Stomach (tissue), 4 donors: ENCODE measurements around the gene RAPGEF1.

ENCODE experiments used
- CTCF ChIP-seq, 7 experiments: fragments of 450-650 bp in 4 of 7; fragments of 200-600 bp in 3 of 7; sonication (generic) in 3 of 7; IDR thresholded peaks; one replicate each; pipeline ENCODE4 v1.5.1; 2016 to 2019; ENCODE audit warnings: antibody characterized with exemption in 7 of 7, control low read depth in 2 of 7, mild to moderate bottlenecking in 1 of 7
- POLR2A ChIP-seq, 4 donors: fragments of 450-650 bp; IDR thresholded peaks; one replicate each; pipeline ENCODE4 v1.6.1; 2016; ENCODE audit warnings: antibody characterized with exemption in 4 of 4, control low read depth in 2 of 4, mild to moderate bottlenecking in 1 of 4, moderate library complexity in 1 of 4

DNA sequence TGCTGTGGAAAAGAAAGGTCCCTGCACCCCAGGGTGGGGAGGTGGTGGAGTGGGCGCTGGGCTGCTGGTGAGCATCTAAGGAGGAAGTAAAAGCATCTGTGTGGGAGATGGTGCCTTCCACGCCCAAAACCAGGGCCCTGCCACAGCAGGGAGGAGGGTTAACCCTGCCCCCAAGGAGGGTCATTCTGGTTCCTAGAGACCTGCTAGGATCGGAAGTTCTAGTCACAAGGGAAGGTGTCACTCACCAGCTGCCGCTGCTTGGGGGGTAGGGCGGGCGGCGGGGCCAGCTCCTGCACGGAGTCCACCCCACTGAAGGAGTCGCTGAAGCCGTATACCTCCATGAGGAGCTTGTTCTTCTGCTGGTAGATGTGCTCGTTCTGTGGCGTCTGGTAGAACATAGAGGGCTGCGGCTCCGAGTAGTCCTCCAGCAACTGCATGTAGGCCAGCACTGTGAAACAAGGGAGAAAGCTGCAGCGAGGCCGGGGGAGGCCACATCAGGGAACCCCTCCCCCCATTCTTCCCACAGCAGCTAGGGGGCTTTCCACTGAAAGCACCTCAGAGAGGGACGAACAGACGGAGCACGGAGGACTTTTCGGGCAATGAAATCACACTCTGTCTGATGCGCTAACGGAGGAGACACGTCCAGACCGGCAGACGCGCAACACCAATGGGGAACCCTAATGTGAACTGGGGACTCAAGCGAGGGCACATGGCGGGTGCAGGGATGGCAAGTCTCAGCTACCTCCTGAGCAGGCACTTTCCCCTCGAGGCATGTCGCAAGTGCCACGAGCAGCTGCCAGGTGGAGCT lies 118.1 kb downstream of the RAPGEF1 start:
- no peak for TF ChIP-seq CTCF (IDR thresholded peaks at IDR 0.05)
- no peak for TF ChIP-seq POLR2A (IDR thresholded peaks at IDR 0.05)
